Right ventricle myocardium inferior (tissue), 1 donor: ENCODE results near the gene EDN2. TPM values are rescaled to one million over a fixed set of nuclear protein-coding genes. Genes with fewer than 3 reads are reported as not detected.

Experiments used
- ATAC-seq: fragments of 200-7000 bp; cut with Tn5 transposase; one replicate; pipeline ENCODE4 v1.9.1; 2020; ENCODE audit warnings: mild to moderate bottlenecking, moderate library complexity
- DNase-seq: peaks from one replicate; pipeline ENCODE4 v3.0.0; 2021; ENCODE audit errors: missing footprints
- intact Hi-C: fragments of 100-400 bp; cut with DNase I; formaldehyde crosslinking; loops from one replicate; pipeline ENCODE4 v1.11.0; 2022
- total RNA-seq: library from RNA; stranded (reverse); fragmentation: NEBNext Ultra II Directional; extraction: Animal tissue kit (Norgen Biotek cat#: 25700); gene quantifications from one replicate; pipeline ENCODE4 v1.2.1, GENCODE V29; 2021
- donor health status: DM: no; HTN: yes; CAD: no; lungs with severe emphysema.

The EDN2 gene
- total RNA-seq, 1 donor from 2014 or later = not detected

DNA sequence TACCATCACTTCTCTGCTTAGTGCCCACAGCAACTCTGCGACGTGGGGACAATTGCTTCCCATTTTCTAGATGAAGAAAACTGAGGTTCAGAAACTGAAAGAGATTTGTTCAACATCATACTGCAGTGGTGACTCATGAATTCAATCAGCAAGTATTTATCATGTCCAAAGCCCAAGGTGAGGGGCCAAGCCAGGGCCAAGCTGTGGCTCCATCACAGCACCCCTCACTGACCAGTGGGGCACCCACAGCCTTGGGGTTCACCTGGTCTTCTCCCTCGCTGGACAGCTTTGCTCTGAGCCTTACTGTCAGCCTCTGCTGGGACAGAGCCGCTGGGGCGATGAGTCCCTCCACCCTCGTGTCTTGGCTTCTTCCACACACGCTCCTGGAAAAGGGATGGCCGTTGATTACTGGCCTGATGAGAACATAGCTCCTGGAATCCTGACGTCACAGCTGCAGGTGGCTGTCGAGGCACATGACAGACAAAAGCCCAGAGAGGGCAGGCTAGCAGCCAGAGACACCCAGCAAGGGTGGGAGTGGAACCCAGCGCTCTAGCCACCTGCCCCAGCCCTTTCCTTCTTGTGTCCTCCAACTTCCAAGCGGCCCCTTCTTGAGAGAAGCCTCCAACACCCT is 6.2 kb downstream of the EDN2 start:
- intact Hi-C loops = no loop called here
- no peak for ATAC-seq
- DNase-seq = peak; percentile 37

DNA sequence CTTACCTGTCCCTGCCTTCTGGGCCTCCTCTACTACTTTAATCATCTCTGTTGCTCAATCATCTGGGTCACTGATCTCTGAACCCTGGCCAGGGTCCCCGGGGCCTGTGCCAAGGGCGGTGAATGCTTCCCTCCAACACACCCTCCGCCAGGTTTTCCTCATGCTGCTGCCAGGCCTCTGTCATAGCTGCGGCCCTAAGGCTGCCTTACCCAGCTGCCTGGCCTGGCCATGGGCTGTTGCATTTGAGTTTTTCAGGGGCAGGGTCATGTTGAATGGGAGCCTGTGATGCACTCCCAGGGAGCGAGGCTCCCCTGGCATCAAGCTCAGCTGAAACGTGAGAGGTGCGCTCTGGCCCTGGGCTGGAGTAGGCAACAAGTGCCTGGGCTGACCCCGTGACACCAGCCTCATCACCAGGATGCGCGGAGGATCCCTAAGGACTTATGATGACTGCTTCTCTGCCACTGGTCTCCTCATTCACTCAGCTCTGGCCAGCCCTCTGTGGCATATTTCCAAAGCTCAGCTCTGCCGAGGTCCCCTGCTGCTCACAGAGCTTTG is 7.6 kb downstream of the EDN2 start:
- ATAC-seq (no peak), DNase-seq (peak; percentile 20)
- intact Hi-C loops = no loop called here

DNA sequence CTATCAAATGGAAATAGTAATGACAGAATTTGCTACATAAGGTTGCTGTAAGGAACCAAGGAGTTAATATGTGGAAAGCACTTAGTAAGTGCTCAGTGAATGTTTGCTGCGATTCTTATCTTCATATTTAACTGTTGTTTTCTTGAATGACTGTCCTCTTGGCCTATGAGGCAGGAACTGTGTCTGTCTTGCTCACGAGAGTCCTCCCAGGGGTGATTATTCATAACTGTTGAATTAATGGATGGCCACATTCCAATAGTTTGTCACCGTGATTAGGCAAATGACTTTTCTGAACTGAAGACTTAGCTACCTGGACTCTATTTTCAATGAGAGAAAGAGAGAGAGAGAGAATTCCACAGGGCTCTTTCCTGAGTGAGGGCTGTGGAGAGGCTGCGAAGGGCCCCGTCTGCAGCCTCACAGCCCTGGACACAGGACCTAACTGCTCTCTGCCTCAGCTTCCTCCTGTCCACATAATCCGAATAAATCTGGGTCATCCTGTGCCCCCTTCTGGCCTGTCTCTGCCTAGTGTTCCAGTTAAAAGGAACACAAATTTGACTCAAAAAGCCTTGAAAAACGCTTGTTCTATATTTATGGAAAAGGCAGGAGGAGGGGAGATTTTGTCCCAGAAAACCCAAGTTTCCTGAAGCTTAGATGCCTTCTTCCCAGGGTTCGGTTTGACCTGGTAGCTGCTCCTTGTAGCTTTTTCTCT is 8.5 kb downstream of the EDN2 start:
- intact Hi-C loops = loop anchor here (2.0 kb wide), 1 partner anchor 19 kb away; no protein-coding TSS in a partner anchor
- DNase-seq (no peak), ATAC-seq (no peak)

DNA sequence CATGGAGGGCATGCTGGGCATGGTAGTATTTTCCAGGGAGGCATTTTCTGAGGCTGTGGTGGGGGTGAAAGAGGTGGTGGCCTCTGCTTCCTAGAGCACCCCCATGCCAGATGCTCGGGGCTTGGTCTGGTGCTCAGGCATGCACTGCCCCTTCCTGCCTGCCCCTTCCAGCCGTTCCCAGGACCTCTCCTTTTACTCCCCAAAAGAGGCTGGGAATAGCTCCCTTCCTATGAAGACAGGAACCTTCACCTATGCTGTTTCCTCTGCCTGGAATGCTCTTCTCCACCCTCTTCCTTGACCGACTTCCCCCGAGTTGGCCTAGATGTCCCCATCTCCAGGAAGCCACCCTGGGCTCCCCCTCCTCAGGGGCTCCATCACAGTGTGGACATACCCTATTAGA is 9.1 kb downstream of the EDN2 start:
- no peak for ATAC-seq
- intact Hi-C loops = loop anchor here (2.0 kb wide), 1 partner anchor 19 kb away; no protein-coding TSS in a partner anchor
- DNase-seq = peak; percentile 45

DNA sequence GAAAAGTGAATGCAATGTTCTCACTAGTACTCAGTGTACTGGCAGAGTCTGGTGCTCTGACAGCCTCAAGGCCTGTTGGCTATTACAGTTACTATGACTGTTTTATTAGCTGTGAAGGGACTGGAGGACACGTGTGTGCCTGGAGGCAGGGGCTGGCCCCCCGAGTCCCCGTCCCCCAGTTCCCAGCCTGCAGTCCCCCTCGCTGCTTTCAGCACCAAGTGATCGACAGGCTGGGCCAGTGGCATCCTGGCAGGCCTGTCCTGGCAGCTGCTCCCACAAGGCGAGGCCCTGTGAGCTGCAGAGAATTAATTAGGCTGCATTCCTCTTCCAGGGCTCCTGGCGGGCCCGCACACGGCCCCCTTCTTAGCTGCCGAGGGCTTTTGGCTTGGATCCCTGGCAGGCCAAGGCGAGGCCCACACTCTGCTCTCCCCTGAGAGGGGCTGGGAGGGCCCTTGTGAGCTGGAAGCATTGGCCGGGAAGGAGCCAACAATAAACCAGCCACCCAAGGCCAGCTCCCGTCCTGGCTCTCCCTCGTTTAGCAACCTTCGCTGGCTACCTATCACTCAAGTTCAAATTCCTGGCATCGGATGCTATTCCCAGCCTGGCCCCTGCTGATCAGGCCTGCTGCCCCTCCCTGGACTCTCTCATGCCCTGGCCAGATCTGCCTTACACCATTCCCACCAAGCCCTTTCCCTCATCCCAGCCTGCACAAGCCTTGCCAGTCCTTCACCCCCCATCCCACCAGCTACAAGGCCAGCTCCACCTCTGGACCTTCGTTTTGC is 9.8 kb downstream of the EDN2 start:
- intact Hi-C loops = loop anchor here (2.0 kb wide), 1 partner anchor 18 kb away; no protein-coding TSS in a partner anchor
- DNase-seq = peak; percentile 69
- ATAC-seq = peak; percentile 49

DNA sequence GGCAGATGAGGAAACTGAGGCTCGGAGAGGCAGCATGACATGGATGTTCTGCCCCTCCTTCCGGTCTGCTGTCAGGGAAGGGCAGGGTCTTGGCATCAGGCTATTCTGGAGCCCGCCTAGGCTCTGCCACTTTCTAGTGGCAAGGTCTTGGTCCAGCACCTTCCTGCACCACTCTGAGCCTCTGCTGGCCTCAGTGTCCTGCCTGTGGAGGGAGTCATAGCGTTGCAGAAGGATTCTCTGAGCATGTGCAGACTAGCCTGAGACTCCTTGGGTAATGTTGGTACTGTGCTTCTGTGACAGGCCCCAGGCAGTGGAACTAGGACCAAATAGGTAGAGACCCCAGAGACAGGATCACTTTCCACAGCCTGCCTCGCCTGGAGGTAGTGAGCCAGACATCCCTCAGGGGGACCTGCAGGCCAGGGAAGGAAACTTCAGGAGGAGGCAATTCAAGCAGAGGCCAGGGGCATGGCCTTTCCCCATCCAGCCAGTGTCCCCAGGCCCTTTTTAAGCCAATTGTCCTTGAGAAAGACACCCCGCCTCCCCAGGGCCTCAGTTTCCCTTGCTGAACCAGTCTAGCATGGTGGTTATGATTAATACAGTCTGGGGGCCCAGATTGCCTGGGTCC is 10.6 kb downstream of the EDN2 start:
- no peak for ATAC-seq
- intact Hi-C loops = loop anchor here (2.0 kb wide), 1 partner anchor 17 kb away; no protein-coding TSS in a partner anchor
- DNase-seq = peak; percentile 16

DNA sequence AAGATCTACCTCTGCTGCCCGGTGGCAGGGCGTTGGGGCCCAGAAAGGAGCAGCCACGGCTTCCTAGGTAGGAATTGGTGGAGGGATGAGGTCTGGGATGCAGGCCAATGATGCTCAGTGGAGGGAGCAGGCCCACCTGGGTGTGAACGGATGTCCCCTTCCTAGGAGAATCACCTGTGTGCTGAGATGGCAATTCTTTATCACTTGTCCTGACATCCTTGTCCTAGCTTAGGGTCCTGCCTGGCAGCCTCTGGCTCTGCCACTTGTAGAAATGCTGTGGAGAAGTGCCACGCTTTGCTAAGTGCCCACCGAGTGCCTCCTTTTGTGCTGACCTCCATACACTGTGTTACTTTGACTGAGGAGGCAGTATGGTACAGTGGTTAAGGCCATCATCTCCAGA is 12.8 kb downstream of the EDN2 start:
- intact Hi-C loops = no loop called here
- ATAC-seq (no peak), DNase-seq (peak; percentile 16)

DNA sequence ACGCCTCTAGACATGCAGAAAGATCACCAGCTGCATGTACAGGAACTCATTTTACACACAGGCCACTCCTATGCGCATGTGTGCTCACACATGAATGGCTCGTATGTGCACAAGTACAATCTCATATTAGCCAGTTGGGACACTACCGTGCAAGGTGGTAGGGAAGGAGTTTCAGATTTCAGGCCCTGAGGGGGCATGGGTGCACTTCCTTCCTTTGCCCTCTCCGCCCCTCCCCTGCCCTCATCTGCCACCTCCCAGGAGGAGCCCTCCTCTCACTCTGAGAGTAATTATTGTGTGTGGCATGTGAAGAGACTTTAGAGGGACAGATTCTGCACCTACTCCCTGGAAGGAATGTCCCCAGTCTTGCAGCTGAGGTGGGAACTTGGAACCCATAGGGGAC is 14.8 kb downstream of the EDN2 start:
- DNase-seq = no peak
- intact Hi-C loops = no loop called here
- no peak for ATAC-seq

DNA sequence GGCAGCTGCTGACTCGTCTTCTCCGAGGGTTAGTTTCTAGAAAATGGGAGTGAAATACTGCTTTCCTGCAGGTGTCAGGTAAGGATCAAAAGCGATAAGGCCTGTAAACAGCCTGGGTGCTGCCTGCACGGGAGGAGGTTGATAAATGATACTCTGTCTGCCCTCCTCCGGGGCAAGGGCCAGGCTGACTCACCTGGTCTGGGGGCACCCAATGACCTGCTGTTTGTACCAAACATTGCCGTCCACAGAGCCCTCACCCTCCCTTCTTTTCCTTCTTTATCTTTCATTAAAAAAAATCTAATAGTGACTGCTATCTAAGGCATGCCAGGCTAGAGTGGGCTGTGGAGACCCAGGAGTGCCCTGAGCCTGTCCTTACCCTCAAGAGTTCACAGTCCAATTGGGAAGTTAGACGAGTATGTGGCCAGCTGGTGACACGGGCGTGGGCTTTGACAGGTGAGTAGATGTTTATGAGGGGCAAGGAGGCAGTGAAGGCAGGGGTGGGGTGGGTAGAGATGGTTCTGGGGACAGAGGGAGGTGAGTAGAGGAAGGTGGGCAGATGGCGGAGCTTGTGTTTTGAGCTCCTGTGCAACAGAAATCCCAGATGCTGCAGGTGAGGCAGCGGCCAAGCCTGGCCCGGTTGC is 16.2 kb downstream of the EDN2 start:
- ATAC-seq = no peak
- no peak for DNase-seq
- intact Hi-C loops = no loop called here

DNA sequence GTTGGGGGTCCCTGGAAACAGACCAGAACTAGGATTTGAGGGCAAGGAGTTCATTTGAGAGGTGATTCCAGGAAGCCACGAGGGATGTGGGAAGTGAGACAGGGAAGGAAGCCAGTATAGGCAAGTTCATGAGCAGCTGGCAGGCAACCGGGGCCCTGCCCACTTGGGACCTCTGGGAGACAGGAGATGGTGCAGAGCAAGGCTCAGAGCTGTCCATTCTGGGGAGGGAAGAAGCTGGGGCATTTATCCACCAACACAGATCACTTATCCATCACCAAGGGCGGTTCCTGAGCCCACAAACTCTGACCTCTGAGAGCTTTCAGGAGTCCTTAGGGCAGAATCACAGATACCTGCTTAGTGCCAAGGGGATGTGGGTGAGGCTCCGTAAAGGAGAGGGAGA is 16.8 kb downstream of the EDN2 start:
- intact Hi-C loops = no loop called here
- no peak for DNase-seq
- ATAC-seq = no peak

DNA sequence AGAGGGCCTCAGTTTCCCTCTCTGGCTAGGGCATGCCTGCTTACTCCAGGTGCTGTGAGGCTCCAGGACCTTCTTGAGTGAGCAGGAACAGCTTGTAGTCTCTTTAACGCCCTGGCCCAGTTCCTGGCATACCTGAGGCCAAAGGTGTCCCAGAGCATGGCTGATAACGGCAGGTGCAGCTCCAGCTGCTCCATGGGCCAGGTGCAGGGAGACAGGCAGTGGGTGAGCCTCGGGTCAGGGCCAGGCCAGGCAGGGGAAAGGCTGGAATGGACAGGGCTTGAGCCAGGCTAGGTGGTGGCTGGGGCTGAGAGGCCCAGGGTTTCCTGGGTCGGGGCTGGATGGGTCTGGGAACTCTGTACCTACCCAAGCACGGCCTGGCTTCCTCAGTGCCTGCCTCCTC is 18.3 kb downstream of the EDN2 start:
- DNase-seq (no peak), ATAC-seq (no peak)
- intact Hi-C loops = no loop called here

DNA sequence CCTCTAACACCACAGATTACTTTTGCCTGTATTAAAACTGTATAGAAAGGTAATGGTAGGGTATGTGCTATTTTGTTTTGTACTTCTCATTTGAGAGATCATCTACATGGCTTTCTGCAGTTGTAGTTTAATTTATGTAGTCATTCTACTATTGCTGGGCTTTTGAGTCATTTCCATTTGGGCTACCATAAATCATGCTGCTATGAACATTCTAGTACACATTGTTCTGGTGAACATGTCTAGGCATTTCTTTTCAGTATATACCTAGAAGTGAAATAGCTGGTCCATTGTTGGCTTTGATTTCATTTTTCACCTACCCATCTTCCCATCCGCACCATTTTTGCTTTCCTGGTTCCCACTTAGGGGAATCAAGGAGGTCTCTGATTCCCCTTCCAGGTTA is 18.7 kb downstream of the EDN2 start:
- no peak for ATAC-seq
- no peak for DNase-seq
- intact Hi-C loops = no loop called here

DNA sequence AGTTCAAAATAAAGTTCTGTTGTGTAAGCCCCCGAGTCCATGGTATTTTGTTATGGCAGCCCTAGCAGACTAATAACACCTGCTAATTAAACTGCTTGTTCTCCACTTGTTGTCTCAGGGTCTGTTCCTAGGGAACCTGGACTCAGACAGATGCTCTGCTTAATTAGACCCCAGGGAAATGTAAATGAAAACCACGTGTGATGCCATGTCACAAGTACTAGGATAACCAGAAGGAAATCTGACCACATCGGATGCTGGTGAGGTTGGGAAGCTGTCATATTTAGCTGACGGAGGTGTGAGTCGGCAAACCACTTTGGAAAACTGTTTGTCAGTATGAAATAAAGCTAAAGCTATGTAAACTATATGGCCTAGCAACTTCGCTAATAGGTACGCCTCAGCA is 19.6 kb downstream of the EDN2 start:
- intact Hi-C loops = no loop called here
- no peak for DNase-seq
- no peak for ATAC-seq

DNA sequence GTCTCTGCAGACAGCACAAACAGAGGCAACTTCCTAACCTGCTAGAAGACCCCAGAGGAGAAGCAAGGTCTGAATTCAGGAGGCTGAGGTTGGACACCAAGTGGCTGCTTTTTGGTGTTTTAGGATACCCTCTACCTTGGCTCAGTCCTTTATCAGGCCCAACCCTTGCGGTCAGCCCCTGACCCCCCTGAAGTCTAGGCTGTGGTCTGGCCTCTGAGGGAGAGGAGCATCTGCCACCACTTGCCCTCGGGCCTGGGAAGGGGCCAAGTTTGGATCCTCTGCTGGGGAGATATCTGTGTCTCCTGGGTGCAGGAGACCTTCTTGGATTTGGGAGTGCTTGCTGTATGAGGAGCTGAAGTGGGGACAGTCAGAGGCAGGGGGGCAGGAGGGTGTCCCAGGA is 21.0 kb downstream of the EDN2 start:
- intact Hi-C loops = no loop called here
- no peak for DNase-seq
- ATAC-seq = no peak

DNA sequence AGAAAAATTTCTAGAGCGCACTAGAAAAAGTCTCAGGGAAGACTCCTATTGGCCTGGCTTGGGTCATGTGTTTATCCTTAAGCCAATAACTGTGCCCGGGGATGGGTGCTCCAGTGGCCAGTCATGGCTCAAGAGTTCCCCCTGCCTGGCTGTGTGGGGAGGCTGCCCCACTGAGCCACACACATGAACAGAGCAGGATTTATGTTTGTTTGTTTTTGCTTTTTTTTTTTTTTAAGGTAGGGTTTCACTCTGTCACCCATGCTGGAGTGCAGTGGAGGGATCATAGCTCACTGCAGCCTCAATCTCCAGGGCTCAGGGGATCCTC is 21.8 kb downstream of the EDN2 start:
- no peak for DNase-seq
- intact Hi-C loops = no loop called here
- ATAC-seq = no peak

DNA sequence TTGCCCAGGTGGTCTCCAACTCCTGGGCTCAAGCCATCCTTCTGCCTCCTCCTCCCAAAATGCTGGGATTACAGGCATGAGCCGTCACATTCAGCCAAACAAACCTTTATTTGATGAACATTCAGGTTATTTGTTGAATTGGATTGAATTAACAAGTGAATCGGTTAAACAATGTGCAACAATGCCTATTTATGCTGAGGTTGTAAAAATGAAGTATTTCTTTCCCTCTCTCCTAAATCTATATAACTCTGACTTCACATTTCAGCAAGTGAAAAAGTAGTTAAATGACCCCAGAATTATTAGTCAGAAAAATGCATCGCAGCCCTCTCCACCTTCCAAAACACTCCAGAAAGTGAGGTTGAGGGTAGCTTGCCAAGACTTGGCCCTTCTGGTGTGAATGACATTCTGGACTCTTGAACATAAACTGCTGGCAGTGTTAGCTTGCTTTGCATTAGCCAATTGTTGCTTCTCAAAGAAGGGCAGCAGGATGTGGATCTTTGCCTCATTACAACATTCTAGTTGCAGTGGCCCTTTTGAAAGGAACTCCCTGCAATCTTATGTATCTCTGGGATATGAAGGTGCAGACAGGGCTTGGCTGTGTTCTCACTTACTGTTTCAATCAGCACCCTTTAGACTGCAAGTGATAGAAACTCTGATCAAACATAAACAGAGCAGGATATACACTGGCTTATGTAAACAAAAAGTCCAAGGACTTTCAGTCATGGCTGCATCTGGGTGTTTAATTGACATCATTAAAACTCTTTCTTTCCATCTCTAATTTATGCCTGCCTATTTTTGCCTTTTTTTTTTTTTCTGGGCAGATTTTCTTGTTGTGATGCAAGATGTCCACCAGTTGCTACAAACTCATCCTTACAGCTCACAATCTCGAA is 22.4 kb downstream of the EDN2 start:
- no peak for DNase-seq
- ATAC-seq = no peak
- intact Hi-C loops = no loop called here

DNA sequence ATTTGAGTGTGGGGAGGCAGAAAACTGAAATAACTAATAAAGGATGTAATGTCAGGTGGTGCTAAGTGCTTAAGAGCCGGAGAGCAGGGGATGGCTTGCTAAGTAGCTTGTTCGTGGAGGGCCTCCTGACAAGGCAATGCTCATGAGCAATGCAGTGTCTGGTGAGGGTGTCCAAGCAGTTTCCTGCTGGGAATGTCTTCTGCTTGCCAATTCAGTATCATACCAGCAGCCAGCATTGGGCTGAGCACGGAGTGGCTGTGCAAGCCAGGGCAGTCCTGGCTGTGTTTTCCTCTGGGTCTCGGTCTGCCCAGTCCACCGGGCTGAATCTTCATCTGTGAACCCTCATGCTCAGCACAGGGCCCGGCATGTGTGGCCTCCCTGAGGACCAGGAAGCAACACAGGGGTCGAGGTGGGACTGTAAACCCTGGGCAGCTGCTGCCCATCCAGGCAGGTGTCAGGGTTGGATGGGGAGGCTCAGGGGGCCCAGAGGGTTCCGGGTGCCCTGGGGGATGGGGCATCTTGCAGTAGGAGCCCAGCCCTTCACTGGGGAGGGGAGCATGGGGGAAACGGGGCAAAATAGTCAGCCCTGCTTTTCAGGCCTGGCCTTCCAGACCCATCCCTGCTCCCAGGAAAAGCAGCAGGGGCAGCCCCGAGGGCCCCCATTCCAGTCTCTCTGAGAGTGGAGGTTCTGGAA is 27.5 kb downstream of the EDN2 start:
- DNase-seq (no peak), ATAC-seq (peak; percentile 50)
- intact Hi-C loops = loop anchor here (2.0 kb wide), 1 partner anchor 18 kb away; no protein-coding TSS in a partner anchor
